Suprapubic skin (tissue), 4 donors: Measurements from ENCODE around the gene LECT2. TPM values are rescaled to one million over a fixed set of nuclear protein-coding genes. Genes with fewer than 3 reads are reported as not detected.

Experiments
- DNase-seq, 2 donors: peaks; one replicate each; pipeline ENCODE4 v3.0.0-alpha.2; 2019; ENCODE audit warnings: low spot score in 2 of 2
- H3K27ac ChIP-seq: fragments of 200-600 bp; sonication (generic); one replicate; pipeline ENCODE4 v1.5.1; 2019
- H3K27me3 ChIP-seq: fragments of 200-600 bp; sonication (generic); one replicate; pipeline ENCODE4 v1.5.1; 2019
- H3K36me3 ChIP-seq: fragments of 200-600 bp; sonication (generic); one replicate; pipeline ENCODE4 v1.5.1; 2019
- H3K4me1 ChIP-seq: fragments of 200-600 bp; sonication (generic); one replicate; pipeline ENCODE4 v1.5.1; 2019
- H3K4me3 ChIP-seq: fragments of 200-600 bp; sonication (generic); one replicate; pipeline ENCODE4 v1.5.1; 2019; ENCODE audit warnings: mild to moderate bottlenecking
- H3K9me3 ChIP-seq: fragments of 200-600 bp; sonication (generic); one replicate; pipeline ENCODE4 v1.5.1; 2019
- EP300 ChIP-seq: sonication (generic); formaldehyde crosslinking; IDR thresholded peaks from one replicate; pipeline ENCODE4 v1.6.1; 2017; ENCODE audit warnings: antibody characterized with exemption
- POLR2A ChIP-seq, 2 donors: fragments of 450-650 bp; IDR thresholded peaks; one replicate each; pipeline ENCODE4 v1.6.1; 2017; ENCODE audit warnings: antibody characterized with exemption in 2 of 2, mild to moderate bottlenecking in 2 of 2, moderate library complexity in 2 of 2
- POLR2AphosphoS5 ChIP-seq, 3 donors: sonication (generic); formaldehyde crosslinking; IDR thresholded peaks; one replicate each; pipeline ENCODE4 v1.6.1; 2017; ENCODE audit warnings: antibody characterized with exemption in 3 of 3
- WGBS: methylation state at CpG from one replicate; pipeline ENCODE4 v1.1.5; 2018; 5-methylcytosine and 5-hydroxymethylcytosine counted together
- total RNA-seq, 4 donors: library from RNA; depleted of rRNA; stranded (reverse); fragments of >200 nt; gene quantifications; one replicate each; pipeline ENCODE4 v1.1.0, GENCODE V29; 2016
- TF ChIP-seq, protein P1 (sequence below), 2 donors: fragments of 200-600 bp in 1 of 2; fragments of 450-650 bp in 1 of 2; sonication (generic) in 1 of 2; IDR thresholded peaks; one replicate each; pipeline ENCODE4 v1.5.1; 2016 to 2019; ENCODE audit warnings: antibody characterized with exemption in 2 of 2, mild to moderate bottlenecking in 1 of 2, moderate library complexity in 1 of 2

LECT2 gene
- total RNA-seq, 4 donors from 2014 or later, result not detected

DNA sequence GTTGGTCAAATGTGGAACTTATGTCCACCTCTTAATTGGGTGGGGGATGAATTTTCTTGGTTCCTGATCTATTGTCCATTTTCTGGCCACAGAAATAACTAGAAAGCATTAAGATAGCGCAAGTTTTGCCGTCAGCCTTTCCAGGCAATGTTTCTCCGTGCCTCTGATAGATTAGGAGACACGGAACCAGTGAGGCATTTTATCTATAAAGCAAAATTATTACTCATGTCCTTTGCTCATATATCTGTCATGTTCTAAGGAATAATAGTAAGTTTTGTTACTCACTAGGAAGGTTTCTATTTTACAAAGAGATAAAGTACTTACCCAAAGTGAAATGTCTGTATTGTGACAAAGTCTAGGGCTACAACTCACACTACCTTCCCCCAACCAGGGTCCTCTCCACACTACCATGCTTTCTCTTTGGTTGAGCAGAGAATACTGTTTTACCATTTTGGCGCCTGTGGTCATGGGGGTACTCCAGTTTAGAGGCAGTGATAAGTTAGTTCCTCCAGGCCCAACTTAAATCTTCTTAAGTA lies 39.2 kb downstream of the LECT2 start:
- no peaks in the 10 kb centered on the region for H3K9me3 ChIP-seq
- H3K36me3 ChIP-seq, result no peaks in the 10 kb centered on the region
- peaks cover 53% of the 10 kb centered on the region for H3K27me3 ChIP-seq
- no peak overlapping the region for H3K27ac ChIP-seq
- no peaks in the 10 kb centered on the region for H3K4me1 ChIP-seq
- DNase-seq, result no peak
- 91% methylated on average over 5 of the region's 5 CpGs for WGBS
- TF ChIP-seq EP300, result no peak
- TF ChIP-seq POLR2A (IDR thresholded peaks at IDR 0.05), result no peak
- TF ChIP-seq, protein P1, sequence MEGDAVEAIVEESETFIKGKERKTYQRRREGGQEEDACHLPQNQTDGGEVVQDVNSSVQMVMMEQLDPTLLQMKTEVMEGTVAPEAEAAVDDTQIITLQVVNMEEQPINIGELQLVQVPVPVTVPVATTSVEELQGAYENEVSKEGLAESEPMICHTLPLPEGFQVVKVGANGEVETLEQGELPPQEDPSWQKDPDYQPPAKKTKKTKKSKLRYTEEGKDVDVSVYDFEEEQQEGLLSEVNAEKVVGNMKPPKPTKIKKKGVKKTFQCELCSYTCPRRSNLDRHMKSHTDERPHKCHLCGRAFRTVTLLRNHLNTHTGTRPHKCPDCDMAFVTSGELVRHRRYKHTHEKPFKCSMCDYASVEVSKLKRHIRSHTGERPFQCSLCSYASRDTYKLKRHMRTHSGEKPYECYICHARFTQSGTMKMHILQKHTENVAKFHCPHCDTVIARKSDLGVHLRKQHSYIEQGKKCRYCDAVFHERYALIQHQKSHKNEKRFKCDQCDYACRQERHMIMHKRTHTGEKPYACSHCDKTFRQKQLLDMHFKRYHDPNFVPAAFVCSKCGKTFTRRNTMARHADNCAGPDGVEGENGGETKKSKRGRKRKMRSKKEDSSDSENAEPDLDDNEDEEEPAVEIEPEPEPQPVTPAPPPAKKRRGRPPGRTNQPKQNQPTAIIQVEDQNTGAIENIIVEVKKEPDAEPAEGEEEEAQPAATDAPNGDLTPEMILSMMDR (IDR thresholded peaks at IDR 0.05), result no peak
- TF ChIP-seq POLR2AphosphoS5 (IDR thresholded peaks at IDR 0.05), result no peak
- H3K4me3 ChIP-seq, result no peak overlapping the region

DNA sequence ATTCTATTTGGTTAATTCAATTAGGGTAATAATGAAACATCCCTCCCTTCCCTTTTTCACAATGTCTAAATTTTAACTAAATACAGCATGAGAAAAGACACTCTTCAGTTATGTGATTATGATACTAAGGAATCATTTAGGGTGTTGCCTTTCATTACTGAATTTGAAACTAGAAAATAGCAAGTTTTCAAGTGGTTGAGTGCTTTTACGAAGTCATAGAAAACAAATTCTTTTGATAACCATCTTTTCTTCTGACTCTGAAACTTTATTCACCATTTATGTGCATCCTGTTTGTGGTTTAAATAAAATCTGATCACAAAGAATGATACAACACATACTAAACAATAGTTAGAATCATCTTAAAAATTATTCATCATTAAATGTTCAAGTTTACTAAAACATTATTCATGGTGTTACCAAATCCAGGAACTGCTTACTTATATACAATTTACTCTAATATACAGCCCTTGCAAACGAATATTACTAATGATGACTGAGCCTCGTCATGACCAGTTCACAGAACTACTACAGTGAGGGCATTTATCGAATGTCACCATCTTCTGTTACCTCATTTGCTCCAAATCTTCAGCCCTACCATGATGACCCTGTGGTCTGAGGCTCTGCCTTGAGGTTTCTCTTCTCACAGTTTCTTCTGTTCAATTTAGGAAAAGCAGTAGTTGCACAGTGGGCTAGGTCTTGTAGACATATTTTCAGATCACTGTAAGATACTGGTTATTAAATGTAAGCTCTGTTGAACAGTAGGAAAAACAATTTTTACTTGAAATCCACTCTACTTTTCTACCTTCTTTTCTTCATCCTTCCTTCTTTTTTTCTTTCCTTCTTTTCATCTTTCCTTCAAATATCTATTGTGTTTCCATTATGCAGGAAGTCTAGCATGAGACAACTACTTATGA lies 40.8 kb downstream of the LECT2 start:
- Histone ChIP-seq H3K27ac (no peak overlapping the region), H3K27me3 (peaks cover 60% of the 10 kb centered on the region), H3K4me1 (no peaks in the 10 kb centered on the region), H3K4me3 (no peak overlapping the region), H3K36me3 (no peaks in the 10 kb centered on the region), H3K9me3 (no peaks in the 10 kb centered on the region)
- 71% methylated on average over 4 of the region's 4 CpGs for WGBS
- no peak for TF ChIP-seq EP300
- no peak for TF ChIP-seq POLR2AphosphoS5 (IDR thresholded peaks at IDR 0.05)
- TF ChIP-seq, protein P1 (IDR thresholded peaks at IDR 0.05), result no peak
- no peak for TF ChIP-seq POLR2A (IDR thresholded peaks at IDR 0.05)
- no peak for DNase-seq

DNA sequence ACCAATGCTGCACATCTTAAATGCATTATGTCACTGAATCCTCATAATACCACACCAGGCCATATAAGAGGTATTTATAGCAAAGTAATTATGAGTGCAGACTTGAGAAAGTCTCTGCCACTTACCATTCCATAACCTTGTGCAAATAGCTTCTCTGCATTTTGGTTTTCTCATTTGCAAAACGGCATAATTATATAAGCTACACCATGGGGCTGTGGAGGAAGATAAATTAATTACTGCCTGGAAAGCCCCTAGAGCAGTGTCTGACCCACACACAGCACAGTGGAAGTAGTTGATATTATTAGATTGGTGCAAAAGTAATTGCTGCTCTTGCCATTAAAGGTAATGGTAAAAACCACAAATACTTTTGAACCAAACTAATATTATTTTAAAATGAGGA lies 49.6 kb downstream of the LECT2 start:
- Histone ChIP-seq H3K4me1 (no peaks in the 10 kb centered on the region), H3K9me3 (no peaks in the 10 kb centered on the region), H3K4me3 (no peak overlapping the region), H3K36me3 (no peaks in the 10 kb centered on the region), H3K27ac (no peak overlapping the region), H3K27me3 (peaks cover 32% of the 10 kb centered on the region)
- TF ChIP-seq POLR2AphosphoS5 (IDR thresholded peaks at IDR 0.05), result no peak
- TF ChIP-seq EP300, result no peak
- no peak for TF ChIP-seq POLR2A (IDR thresholded peaks at IDR 0.05)
- TF ChIP-seq, protein P1 (IDR thresholded peaks at IDR 0.05), result no peak
- DNase-seq, result no peak
- WGBS, result 50% methylated on average over 1 of the region's 1 CpG

DNA sequence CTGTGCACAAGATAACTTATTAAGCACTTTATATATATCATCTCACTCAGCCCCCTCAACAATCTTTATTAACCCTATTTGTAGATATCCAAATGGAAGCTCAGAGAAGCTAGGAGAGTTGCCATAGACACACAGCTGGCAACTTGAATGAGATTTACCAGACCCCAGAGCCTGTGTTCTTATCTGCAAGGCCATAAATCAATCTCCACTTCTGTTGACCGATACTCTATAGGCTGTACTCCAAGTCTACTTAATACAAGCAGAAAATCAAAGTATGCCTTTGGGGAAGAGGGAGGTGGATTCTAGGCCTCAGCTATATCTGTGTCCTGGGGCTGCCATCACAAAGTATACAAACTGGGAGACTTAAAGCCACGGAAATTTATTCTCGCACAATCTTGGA lies 53.1 kb downstream of the LECT2 start:
- Histone ChIP-seq H3K9me3 (no peaks in the 10 kb centered on the region), H3K27ac (no peak overlapping the region), H3K27me3 (peaks cover 19% of the 10 kb centered on the region), H3K4me3 (no peak overlapping the region), H3K4me1 (no peaks in the 10 kb centered on the region), H3K36me3 (no peaks in the 10 kb centered on the region)
- WGBS, result 54% methylated on average over 3 of the region's 3 CpGs
- DNase-seq, result no peak
- no peak for TF ChIP-seq EP300
- TF ChIP-seq, protein P1 (IDR thresholded peaks at IDR 0.05), result no peak
- no peak for TF ChIP-seq POLR2AphosphoS5 (IDR thresholded peaks at IDR 0.05)
- TF ChIP-seq POLR2A (IDR thresholded peaks at IDR 0.05), result no peak

- Histone ChIP-seq H3K4me3 (no peak overlapping the region), H3K27ac (no peak overlapping the region), H3K36me3 (no peaks in the 10 kb centered on the region), H3K9me3 (no peaks in the 10 kb centered on the region), H3K4me1 (no peaks in the 10 kb centered on the region), H3K27me3 (peaks cover 22% of the 10 kb centered on the region)
- TF ChIP-seq, protein P1 (IDR thresholded peaks at IDR 0.05), result no peak
- TF ChIP-seq EP300, result no peak
- TF ChIP-seq POLR2A (IDR thresholded peaks at IDR 0.05), result no peak
- TF ChIP-seq POLR2AphosphoS5 (IDR thresholded peaks at IDR 0.05), result no peak
- WGBS, result 60% methylated on average over 3 of the region's 3 CpGs
- DNase-seq, result no peak
Observed at GRCh38 chr5:135900276-135900675, 54.5 kb downstream of the LECT2 start.
